GM21717 (cell line): ENCODE results near the gene CA6.
"Not testable (repeated sequence)": the region's sequence is repeated elsewhere in the genome, so short reads cannot be mapped to it uniquely, and the experiment has no call there.

ENCODE experiments used
- ATAC-seq: cut with Tn5 transposase; IDR thresholded peaks from one replicate; pipeline ENCODE4 v1.9.1; 2021; ENCODE audit warnings: mild to moderate bottlenecking, moderate library complexity; ENCODE audit not compliant: unreplicated experiment

The CA6 gene

DNA sequence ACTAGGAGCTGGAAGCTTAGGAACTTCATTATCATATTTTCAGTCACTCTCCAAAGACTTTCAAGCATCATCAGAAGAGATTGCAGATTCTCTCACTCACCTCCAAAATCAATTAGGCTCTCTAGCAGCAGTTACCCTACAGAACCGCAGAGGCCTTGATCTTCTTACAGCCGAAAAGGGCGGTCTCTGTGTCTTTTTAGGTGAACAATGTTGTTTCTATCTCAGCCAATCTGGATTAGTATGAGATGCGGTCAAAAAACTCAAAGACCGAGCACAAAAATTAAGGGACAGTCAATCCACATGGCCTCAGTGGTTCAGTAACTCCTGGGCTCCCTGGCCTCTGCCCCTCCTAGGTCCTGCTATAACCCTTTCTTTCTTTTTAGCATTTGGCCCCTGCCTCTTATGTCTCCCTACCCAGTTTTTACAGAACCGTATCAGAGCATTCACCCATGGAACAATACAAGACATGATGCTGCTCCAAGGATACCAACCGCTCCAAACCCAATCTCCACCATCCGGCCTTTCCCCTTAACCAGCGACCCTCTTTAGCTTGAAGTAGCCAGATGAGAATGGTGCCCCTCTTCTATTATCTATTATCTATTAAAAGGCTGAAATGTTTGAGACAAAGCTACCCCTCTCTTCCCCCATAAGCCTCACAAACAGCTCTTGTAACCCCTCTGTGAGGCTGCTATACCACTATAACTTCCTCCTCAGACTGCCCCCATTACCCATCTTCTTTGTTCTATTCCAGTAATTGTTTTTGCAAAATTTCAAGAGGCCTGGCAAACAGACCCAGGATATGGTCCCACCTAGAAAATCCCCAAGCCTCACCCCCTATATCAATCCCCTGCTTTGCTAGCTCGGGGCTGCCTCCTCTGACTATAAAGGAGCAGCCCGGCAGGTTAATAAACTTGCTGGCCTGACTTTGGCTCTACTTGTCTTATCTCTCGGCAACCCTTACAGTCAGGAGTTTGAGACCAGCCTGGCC is 18.7 kb upstream of the CA6 start:
- ATAC-seq = no peak

DNA sequence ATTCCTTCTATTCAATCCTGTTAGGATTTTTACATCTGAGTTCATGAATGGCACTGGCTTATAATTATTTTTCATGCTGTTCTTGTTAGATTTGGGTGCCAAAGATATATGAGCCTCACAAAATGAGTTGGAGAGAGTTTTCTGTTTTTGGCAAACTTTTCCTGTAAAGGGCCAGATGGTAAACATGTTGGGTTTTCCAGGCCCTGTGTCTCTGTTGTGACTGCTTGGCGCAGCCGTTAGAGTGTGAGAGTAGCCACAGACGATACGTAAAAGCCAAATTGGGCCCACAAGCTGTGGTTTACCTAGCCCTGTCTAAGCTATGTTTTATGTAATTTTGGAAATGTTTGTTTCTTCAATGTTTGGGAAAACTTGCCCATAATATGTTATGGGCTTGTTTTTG is 15.6 kb upstream of the CA6 start:
- no peak for ATAC-seq

DNA sequence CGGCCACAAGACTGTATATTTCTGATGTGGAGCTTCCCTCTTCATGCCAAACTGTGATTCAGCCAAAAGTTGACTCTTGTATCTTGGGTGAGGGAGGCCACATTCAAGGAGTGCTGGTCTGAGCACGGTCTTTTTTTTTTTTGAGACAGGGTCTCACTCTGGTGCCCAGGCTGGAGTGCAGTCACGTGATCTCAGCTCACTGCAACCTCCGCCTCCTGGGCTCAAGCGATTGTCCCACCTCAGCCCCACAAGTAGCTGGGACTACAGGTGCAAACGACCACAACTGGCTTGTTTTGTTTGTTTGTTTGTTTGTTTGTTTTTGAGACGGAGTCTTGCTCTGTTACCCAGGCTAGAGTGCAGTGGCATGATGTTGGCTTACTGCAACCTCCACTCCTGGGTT is 8.6 kb upstream of the CA6 start:
- ATAC-seq = not testable (repeated sequence)

DNA sequence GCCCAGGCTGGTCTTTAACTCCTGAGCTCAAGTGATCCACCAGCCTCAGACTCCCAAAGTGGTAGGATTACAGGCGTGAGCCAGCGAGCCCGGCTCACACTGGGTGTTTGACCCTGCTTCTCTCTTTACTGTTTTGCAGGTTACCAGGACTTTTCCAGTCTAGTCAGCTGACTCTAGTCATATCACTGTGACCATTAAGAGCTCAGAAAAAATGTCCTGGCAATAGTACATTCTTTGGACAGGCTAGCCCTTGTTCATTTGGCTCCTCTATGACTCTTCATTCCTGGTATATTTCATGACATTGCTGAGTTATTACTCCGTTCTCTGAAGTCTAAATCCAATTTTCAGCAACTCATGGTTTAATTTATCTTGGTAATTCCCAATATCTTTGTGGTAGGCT is 8.0 kb upstream of the CA6 start:
- no peak for ATAC-seq

DNA sequence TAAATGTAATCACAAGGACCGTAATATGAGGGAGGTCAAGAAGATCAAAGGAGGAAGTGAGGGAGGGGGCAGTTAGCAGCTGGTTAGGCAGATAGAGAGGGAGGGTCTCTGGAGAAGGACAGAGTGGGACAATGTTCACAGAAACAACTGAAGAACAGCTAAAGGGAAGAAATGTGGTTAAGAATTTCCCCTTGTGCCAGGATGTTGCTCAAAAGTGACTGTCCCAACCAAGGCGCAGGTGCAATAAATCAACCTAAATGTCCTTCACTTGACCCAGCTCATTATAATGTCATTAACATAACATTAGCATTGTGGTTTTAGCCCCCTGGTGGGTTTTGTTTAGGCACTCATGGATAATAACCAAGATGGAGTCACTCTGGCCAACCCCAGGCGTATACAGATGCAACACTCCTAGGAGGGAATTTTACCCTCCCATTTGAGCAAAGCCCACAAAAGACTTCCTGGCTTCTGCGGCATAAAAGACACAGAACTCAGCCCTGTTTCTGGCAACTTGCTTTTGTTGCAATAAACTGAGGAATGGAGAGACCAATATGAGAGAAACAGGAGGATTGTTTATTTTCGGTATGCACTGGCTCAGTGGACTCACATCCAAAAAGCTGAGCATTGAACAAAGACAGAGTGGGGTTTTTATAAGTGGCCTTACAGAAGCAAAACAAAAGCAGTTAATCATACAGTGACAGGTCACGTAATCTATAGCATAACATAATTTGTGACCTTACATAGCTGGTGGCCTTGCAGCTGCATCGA is 7.3 kb upstream of the CA6 start:
- no peak for ATAC-seq

DNA sequence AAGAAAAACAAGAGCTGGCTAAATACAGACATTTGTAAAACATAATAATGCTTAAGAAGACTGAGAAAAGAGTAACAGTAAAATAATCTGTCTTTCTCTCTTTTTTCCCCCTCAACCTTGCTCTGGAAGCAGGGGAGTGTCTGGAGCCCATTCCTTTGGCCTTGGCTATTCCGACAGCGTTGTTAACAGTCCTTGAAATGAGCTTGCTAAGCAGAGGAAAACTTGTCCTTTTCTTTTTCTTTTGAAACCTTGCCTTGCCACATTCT is 6.7 kb upstream of the CA6 start:
- ATAC-seq = no peak

DNA sequence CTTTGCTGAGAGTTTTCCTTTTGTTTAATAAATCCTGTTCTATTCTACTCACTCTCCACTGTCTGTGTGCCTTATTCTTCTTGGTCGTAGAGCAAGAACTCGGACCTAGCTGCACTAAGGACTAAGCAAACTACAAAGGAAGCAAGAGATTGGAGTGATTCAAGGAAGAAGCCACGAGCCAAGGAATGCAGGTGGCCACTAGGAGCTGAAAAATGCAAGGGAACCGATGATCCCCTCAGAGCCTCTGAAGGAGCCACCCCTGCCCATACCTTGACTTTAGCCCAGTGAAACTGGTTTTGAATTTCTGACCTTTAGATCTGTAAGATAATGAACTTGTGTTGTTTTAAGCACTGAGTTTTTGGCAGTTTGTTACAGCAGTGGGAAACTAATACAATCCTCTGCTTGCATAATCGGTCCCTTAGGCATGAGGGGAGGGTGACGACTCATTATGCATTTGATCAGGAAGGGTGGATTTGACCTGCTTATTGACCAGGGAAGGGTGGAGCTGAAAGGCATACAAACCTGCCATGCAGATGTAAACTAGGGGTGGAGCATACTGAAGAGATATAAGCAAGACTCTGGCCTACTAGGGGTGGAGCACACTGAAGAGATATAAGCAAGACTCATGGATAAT is 6.2 kb upstream of the CA6 start:
- ATAC-seq = no peak

DNA sequence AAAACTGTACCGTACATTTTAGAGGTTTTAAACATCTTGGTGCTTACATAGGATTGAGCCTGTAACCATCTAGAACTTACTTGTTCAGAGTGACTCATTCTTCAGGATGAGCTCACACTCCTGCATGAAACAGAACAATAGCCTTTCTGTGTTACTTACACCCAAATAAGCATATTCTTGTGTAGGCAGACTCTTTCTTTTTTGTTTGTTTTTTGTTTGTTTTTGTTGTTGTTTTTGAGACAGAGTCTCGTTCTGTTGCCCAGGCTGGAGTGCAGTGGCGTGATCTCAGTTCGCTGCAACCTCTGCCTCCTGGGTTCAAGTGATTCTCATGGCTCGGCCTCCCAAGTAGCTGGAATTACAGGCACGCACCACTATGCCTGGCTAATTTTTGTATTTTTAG is 3.8 kb upstream of the CA6 start:
- no peak for ATAC-seq

DNA sequence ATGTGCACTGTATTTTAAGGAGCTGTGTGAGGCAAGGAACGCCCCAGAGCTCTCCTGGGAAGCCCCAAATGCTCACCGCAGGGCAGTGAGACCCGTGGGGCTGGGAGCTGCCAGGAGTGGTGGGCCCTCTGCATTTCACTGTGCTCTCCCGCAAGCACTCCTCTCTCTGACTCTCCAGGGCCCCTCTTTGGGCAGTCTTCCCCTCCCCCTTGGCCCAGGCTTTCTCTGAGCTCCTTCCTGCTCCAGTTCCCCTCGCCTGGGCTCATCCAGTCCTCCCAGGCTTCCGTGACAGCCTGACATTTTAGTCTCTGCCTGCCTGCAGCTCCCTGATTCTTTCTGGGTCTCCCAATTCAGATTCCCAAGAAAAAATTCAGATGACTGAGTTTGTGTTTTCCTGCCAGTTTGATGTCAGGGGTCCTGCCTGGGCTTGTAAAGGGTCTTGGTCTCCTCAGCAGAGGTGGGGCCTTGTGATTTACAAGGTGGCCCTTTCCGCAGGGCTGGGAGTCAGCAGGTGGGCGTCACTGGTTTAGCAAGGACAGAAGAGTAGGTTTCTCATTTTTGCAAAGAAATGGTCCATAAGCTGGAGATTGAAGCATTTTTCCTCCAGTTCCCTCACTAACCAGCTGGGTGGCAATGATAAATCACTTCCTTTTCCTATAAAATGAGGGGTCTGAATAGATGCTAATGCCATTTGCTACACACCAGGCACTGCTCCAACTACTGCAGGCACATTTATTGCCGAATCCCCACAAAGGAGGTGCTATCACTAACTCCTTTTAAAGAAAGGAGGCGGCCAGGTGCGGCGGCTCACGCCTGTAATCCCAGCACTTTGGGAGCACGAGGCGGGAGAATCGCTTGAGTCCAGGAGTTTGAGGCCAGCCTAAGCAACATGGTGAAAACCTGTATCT is 1.9 kb upstream of the CA6 start:
- no peak for ATAC-seq

DNA sequence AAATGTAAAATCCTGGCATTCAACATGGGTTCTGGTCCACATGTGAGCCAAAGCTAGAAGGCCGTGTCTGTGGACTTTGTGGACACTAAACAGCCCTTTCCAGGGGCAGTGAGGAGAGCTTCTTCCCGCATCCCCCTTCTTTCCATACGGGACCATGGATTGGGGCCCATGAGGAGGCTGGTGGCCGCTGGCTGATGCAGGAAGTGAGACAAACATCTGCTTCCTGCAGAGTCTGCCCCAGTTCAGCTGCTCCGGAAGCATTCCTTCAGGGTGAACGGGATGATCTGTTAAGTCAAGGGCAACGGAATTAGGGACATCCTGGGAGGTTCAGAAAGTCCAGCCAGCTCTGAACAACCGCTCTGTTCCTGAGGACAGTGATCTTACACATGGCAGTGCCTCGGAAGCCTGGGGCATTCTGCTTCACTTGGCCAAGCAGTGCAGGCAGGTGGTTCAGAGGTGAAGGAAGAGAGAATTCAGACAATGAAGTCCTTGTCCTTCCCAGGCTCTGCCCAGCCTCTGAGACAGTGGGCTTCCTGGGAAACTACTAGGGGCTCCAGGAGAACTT is 1.5 kb downstream of the CA6 start:
- no peak for ATAC-seq

DNA sequence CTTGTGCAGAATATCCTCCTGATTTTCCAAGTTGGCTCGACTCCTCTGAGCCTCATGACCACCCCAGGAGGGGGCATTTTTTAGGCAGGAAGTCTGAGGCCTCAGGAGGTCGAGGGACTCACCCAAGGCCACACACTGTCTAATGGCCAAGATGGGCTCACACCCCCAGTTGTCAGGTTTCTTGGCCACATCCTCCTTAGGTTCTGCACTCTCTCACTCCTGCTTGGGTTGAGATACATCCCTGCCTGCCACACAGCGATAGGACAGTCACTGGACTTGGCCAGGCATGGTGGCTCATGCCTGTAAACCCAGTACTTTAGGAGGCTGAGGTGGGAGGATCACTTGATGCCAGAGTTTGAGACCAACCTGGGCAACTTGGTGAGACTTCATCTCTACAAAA is 4.6 kb downstream of the CA6 start:
- ATAC-seq = no peak

DNA sequence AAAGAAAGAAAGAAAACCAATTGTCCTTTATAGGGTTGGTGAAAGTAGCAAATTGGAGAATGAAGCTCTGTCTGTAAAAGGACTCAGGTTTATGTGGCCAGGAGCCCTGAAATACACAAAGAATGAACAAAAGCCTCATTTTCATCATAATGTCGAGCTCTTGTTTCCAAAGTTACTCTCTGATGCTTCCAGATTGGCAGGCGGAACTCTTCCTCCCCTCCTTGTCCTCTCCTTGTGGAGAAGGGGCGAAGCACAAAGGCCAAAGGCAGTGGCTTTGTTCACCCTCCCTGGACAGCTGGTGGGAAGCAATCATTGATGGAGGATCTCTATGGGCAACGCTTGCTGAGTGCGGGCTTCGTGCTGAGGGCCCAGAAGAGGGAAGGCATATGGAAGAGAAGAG is 5.6 kb downstream of the CA6 start:
- ATAC-seq = no peak

DNA sequence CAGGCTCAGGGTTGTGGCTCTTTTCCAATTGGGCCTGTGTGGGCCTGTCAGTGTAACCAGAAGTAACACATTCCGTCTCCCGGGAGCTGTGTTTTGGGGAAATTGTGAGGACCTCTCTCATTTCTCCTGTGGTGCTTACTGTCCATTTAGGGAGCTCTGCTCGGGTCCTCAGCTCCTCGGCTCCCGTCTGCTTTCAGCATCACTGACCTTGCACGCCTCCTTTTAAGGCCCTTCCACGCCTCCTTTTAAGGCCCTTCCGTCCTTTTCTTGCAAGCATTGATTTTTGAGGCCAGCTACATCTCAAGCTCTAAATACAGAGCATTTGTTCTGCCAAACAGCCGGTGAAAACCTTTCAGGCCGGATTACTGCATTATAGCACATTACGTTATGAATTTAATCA is 9.7 kb downstream of the CA6 start:
- no peak for ATAC-seq

DNA sequence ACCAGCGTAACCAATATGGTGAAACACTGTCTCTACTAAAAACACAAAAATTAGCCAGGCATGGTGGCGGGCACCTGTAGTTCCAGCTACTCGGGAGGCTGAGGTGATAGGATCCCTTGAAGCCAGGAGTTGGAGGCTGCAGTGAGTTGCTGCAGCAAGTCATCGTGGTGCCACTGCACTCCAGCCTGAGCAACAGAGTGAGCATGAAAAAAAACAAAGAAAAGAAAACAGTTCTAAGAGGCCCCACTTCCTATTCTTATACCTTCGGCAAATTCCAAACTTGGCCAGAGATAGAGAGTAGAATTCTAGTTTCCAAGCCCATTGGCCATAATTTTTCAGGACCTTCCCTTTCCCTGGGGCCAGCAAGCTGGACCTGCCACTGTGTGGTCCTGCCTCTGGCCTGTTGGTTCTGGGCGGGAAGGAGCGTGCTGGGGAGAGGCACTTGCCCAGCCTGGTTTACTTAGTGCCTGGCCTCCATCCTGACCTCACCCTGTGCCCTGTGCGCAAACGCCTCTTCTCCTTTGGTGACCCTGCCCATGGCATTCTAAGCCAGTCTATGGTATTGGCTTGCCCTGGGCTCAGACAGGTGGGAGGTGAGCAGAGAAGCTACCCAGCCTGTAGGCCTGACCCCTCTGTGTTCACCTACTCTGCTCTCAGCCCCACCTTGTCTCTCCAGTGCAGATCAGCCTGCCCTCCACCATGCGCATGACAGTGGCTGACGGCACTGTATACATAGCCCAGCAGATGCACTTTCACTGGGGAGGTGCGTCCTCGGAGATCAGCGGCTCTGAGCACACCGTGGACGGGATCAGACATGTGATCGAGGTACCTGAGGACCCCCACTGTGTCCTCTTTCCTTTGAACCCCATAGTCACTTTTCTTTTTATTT is 11.0 kb downstream of the CA6 start:
- ATAC-seq = no peak

DNA sequence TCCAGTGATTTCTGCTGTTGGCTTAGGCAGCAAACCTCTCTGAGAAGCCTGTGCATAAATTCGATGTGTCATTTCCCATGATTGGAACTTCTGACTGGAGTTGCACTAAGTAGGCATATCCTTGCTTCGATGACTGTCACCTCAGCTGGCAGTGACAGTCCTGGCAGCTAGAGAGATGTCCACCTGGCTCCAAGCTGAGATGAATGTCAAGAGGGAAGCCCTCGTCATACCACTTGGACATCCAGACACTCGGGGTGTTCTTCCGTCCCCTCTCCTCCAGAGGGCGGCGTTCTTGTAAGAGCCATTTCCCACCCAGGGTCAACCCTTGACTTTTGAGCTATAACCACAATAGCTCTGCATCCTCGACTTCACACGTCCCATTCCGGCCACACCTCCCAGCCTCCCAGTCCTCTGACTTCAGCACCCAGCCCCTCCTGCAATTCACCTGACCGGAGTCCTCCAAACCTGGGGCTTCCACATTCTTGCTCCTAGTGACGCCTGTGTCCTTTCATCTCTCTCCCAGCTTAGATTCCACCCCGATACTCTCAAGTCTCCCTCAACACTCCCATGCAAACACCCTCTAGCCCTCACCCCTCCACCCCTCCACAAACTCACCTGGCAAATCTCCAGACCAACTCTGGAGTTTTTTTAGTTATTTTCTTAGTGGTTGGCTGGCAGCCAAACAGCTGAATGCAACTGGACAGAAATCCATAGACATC is 17.3 kb downstream of the CA6 start:
- ATAC-seq = no peak

DNA sequence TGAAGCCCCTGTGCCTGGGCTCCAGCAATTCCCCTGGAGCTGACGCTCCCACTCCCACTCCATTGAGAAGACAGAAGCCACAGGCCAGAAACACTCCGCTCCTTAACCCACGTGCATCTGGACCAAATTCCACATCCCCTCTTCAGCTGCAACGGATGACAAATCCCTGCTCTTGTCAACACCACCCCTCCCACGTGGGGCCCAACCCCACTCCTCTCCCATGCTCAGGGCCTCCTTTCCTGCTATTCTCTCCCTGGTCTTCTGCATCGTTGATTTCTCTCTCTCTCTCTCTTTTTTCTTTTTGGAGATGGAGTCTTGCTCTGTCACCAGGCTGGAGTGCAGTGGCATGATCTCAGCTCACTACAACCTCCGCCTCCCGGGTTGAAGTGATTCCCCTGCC is 18.3 kb downstream of the CA6 start:
- no peak for ATAC-seq

DNA sequence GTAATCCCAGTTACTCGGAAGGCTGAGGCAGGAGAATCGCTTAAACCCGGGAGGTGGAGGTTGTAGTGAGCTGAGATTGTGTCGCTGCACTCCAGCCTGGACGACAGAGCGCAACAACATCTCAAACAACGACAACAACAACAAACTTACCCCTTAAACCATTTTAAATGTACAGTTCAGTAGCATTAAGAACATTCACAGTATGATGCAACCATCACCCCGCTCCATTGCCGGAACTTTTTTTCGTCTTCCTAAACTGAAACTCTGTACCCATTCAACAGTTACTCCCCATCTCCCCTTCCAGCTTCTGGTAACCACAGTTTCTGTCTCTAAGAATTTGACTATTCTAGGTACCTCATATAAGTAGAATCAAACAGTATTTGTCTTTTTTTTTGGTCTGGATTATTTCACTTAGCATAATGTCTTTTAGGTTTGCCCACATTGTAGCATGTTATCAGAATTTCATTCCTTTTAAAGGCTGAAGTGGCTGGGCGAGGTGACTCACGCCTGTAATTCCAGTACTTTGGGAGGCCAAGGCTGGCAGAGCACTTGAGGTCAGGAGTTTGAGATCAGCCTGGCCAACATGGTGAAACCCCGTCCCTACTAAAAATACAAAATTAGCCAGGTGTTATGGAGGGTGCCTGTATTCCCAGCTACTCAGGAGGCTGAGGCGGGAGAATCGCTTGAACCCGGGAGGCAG is 19.6 kb downstream of the CA6 start:
- no peak for ATAC-seq

DNA sequence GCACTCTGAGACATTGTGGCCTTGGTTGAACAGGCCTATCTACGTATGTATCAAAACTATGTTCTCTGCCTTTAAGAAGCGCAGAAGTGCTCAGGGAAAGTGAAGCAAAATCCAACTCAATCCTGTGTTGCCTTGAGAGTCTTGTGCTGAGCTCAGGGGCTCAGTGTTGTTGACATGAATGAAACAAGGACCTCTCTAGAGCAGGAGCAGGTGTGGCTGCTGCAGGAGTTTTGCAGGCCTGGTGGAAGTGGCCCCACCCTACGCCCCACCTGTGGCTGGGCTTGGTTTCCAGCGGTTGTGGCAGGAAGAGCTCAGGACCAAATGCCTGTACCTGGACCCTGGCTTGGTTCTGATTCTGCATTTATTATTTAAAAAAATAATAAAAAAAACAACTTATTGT is 20.9 kb downstream of the CA6 start:
- no peak for ATAC-seq
